Peyer's patch (tissue), 4 donors: Measurements from ENCODE around the gene ULK3.

Source experiments
- CTCF ChIP-seq, 6 experiments: fragments of 450-650 bp in 4 of 6; fragments of 200-600 bp in 2 of 6; sonication (generic) in 1 of 6; IDR thresholded peaks; one replicate each; pipeline ENCODE4 v1.5.1; 2017 to 2019; ENCODE audit warnings: antibody characterized with exemption in 6 of 6, mild to moderate bottlenecking in 3 of 6, moderate library complexity in 1 of 6
- POLR2A ChIP-seq, 2 donors: fragments of 450-650 bp; IDR thresholded peaks; one replicate each; pipeline ENCODE4 v1.5.1; 2017; ENCODE audit warnings: antibody characterized with exemption in 2 of 2, mild to moderate bottlenecking in 2 of 2, moderate library complexity in 2 of 2

GRCh38 chr15:74812533-74812932, 30.4 kb downstream of the ULK3 start, which contains the start of gene LMAN1L:
- TF ChIP-seq CTCF (IDR thresholded peaks at IDR 0.05): no peak
- TF ChIP-seq POLR2A (IDR thresholded peaks at IDR 0.05): no peak
